ENCODE measurements around the gene TBX21. TPM values are rescaled to one million over a fixed set of nuclear protein-coding genes. Genes with fewer than 3 reads are reported as not detected.

The TBX21 gene
- total RNA-seq, 2 experiments from 2014 or later = 10.6 to 12.3 TPM

DNA sequence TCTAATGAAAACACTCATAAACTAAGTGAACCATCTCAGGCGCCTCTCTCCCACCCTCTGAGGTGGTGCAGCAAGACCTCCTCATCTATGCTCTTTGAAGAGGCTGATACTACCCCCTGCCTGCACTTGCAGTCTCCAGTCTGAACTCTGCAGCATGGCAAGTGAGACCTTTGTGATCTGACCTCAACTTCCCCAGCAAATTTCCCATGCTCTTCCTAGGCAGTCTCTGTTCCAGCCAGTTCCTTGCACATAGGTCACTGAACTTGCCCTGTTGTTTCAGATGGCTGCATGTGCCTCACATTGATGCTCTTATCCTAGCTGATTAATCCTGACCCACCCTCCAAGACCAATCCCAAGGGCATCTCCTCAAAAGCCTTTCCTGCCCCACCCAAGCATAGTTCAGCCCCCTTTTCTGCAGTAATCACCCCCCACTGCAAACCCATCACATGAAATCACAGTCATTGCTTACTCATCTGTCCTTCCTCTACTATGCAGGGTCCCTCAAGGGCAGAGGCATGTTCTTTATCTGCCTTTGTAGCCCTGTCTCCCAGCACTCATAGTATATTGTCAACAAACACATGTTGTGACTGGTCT lies 42.0 kb downstream of the TBX21 start:
- peaks cover 4% of the 10 kb centered on the region for H3K4me1 Mint-ChIP-seq (ENCODE audit: low read depth)
- H3K9me3 Mint-ChIP-seq = peaks cover 2% of the 10 kb centered on the region
- ATAC-seq (ENCODE audit: poor library complexity) (no peak), DNase-seq (no peak)
- H3K27ac ChIP-seq (ENCODE audit: low read depth in 1 of 2, low read length in 2 of 2) = no peak overlapping the region
- peaks cover 19 to 27% of the 10 kb centered on the region in 2 experiments for H3K27me3 ChIP-seq (ENCODE audit: control insufficient read depth in 1 of 2, insufficient read depth in 2 of 2, low read length in 2 of 2)
- no peak overlapping the region for H3K4me3 Mint-ChIP-seq
- CTCF ChIA-PET = no interaction called here
- peaks cover 0 to 14% of the 10 kb centered on the region in 2 experiments for H3K9me3 ChIP-seq (ENCODE audit: control insufficient read depth in 1 of 2, insufficient read depth in 1 of 2, low read length in 2 of 2)
- no peak overlapping the region for H3K27ac Mint-ChIP-seq
- H3K36me3 Mint-ChIP-seq (ENCODE audit: low read depth) = no peaks in the 10 kb centered on the region
- no peaks in the 10 kb centered on the region for H3K36me3 ChIP-seq (ENCODE audit: insufficient read depth, low read length)
- POLR2A ChIA-PET = no interaction called here
- TF ChIP-seq CTCF (IDR thresholded peaks at IDR 0.05) = no peak
- intact Hi-C loops (cut with DNase I, micrococcal nuclease) = loop anchor here in 1 of 2 experiments (5.0 kb wide), 1 partner anchor 842 kb away; the partner anchor contains the start of gene HOXB8
- H3K4me3 ChIP-seq (ENCODE audit: low read length) = no peak overlapping the region
- peaks cover 4% of the 10 kb centered on the region for H3K4me1 ChIP-seq (ENCODE audit: insufficient read depth, low read length)
- H3K27me3 Mint-ChIP-seq = peaks cover 70% of the 10 kb centered on the region

- Mint-ChIP-seq H3K4me3 (no peak overlapping the region), H3K36me3 (ENCODE audit: low read depth) (no peaks in the 10 kb centered on the region), H3K9me3 (no peaks in the 10 kb centered on the region), H3K27ac (no peak overlapping the region), H3K4me1 (ENCODE audit: low read depth) (peaks cover 4% of the 10 kb centered on the region), H3K27me3 (peaks cover 69% of the 10 kb centered on the region)
- peaks cover 0 to 13% of the 10 kb centered on the region in 2 experiments for H3K9me3 ChIP-seq (ENCODE audit: control insufficient read depth in 1 of 2, insufficient read depth in 1 of 2, low read length in 2 of 2)
- peak; percentile 86 for TF ChIP-seq CTCF (IDR thresholded peaks at IDR 0.05)
- POLR2A ChIA-PET = no interaction called here
- intact Hi-C loops (cut with DNase I, micrococcal nuclease) = loop anchor here (1.0 to 5.0 kb wide), 5 partner anchors 26 to 841 kb away; partner anchors contain the start of gene HOXB8 (in 1 of the 2)
- H3K27me3 ChIP-seq (ENCODE audit: control insufficient read depth in 1 of 2, insufficient read depth in 2 of 2, low read length in 2 of 2) = peaks cover 19 to 27% of the 10 kb centered on the region in 2 experiments
- no peak overlapping the region for H3K27ac ChIP-seq (ENCODE audit: low read depth in 1 of 2, low read length in 2 of 2)
- H3K4me1 ChIP-seq (ENCODE audit: insufficient read depth, low read length) = peaks cover 4% of the 10 kb centered on the region
- H3K36me3 ChIP-seq (ENCODE audit: insufficient read depth, low read length) = no peaks in the 10 kb centered on the region
- H3K4me3 ChIP-seq (ENCODE audit: low read length) = no peak overlapping the region
- DNase-seq = peak in 7 of 14 experiments; percentile 12 to 74 (median 50)
- CTCF ChIA-PET = interaction anchor here (1.0 kb wide), 1 partner anchor 22 kb away, joined by 3 read pairs; no protein-coding TSS in a partner anchor
- peak; percentile 89 for ATAC-seq (ENCODE audit: poor library complexity)
Measured at GRCh38 chr17:47776330-47777197, 43.5 kb downstream of the TBX21 start.

DNA sequence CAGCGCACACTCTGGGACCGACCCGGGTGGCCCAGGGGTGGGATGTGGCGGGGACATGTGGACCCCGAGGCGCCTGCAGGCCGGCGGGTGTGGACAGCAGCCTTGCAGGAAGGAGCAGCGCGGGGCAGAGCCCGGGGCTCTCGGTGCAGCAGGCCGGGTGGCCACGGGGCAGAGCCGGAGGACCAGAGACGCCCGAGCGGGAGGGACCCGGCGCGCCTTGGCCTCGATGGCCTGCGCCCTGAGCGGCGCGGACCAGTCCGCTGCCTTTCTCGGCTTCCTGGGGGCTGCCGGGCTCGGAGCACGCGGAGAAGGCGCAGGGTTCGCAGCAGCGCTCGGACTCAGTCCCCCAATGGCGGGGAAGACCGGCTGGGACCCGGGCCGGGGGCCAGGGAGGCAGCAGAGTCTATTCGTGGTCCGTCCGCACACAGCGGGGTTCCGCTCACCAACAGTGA lies 45.2 kb downstream of the TBX21 start:
- Mint-ChIP-seq H3K36me3 (ENCODE audit: low read depth) (no peaks in the 10 kb centered on the region), H3K4me3 (no peak overlapping the region), H3K27ac (no peak overlapping the region), H3K27me3 (peaks cover 80% of the 10 kb centered on the region), H3K4me1 (ENCODE audit: low read depth) (peaks cover 4% of the 10 kb centered on the region), H3K9me3 (no peaks in the 10 kb centered on the region)
- intact Hi-C loops (cut with DNase I, micrococcal nuclease) = loop anchor here in 1 of 2 experiments (5.0 kb wide), 1 partner anchor 839 kb away; the partner anchor contains the start of gene HOXB8
- no peak for DNase-seq
- ChIA-PET CTCF (interaction anchor here (1.3 kb wide), 1 partner anchor 112 kb away, joined by 3 read pairs; no protein-coding TSS in a partner anchor), POLR2A (no interaction called here)
- no peak for ATAC-seq (ENCODE audit: poor library complexity)
- Histone ChIP-seq H3K36me3 (ENCODE audit: insufficient read depth, low read length) (no peaks in the 10 kb centered on the region), H3K27me3 (ENCODE audit: control insufficient read depth in 1 of 2, insufficient read depth in 2 of 2, low read length in 2 of 2) (peaks cover 19 to 28% of the 10 kb centered on the region in 2 experiments), H3K27ac (ENCODE audit: low read depth in 1 of 2, low read length in 2 of 2) (no peak overlapping the region), H3K9me3 (ENCODE audit: control insufficient read depth in 1 of 2, insufficient read depth in 1 of 2, low read length in 2 of 2) (peaks cover 0 to 7% of the 10 kb centered on the region in 2 experiments), H3K4me3 (ENCODE audit: low read length) (no peak overlapping the region), H3K4me1 (ENCODE audit: insufficient read depth, low read length) (peaks cover 4% of the 10 kb centered on the region)
- no peak for TF ChIP-seq CTCF (IDR thresholded peaks at IDR 0.05)

All from CD4-positive, alpha-beta T cell (primary cell).